Hepatocyte (in vitro differentiated cells): Measurements from ENCODE around the gene IRX2. TPM values are rescaled to one million over a fixed set of nuclear protein-coding genes. Genes with fewer than 3 reads are reported as not detected.
A peak's percentile ranks its signal among the peaks of the same experiment; 100 is the strongest.

Experiments used
- DNase-seq: peaks from one replicate; pipeline ENCODE4 v3.0.0-alpha.2; 2016; ENCODE audit warnings: low spot score
- H2AFZ ChIP-seq: fragments of 200-600 bp; sonication (generic); 2 replicates; pipeline ENCODE4 v1.6.0; 2016; ENCODE audit warnings: antibody characterized with exemption, mild to moderate bottlenecking
- H3K27ac ChIP-seq: fragments of 200-600 bp; sonication (generic); 2 replicates; pipeline ENCODE4 v1.5.1; 2016; ENCODE audit warnings: mild to moderate bottlenecking
- H3K27me3 ChIP-seq: fragments of 200-600 bp; sonication (generic); 2 replicates; pipeline ENCODE4 v1.6.1; 2016
- H3K36me3 ChIP-seq: fragments of 200-600 bp; sonication (generic); replicated peaks from 2 replicates; pipeline ENCODE4 v1.5.1; 2016; ENCODE audit warnings: low read depth; ENCODE audit not compliant: insufficient read depth
- H3K4me1 ChIP-seq: fragments of 200-600 bp; sonication (generic); 2 replicates; pipeline ENCODE4 v1.5.1; 2016; ENCODE audit warnings: mild to moderate bottlenecking, moderate library complexity; ENCODE audit not compliant: insufficient read depth
- H3K4me2 ChIP-seq: fragments of 200-600 bp; sonication (generic); 2 replicates; pipeline ENCODE4 v1.6.0; 2016
- H3K4me3 ChIP-seq: fragments of 200-600 bp; sonication (generic); 2 replicates; pipeline ENCODE4 v1.5.1; 2016; ENCODE audit warnings: mild to moderate bottlenecking
- H3K79me2 ChIP-seq: fragments of 200-600 bp; sonication (generic); 2 replicates; pipeline ENCODE4 v1.6.0; 2017; ENCODE audit warnings: mild to moderate bottlenecking
- H3K9me2 ChIP-seq: fragments of 200-600 bp; sonication (generic); replicated peaks from 2 replicates; pipeline ENCODE4 v1.6.0; 2017; ENCODE audit warnings: mild to moderate bottlenecking; ENCODE audit not compliant: insufficient read depth
- H3K9me3 ChIP-seq: fragments of 200-600 bp; sonication (generic); 2 replicates; pipeline ENCODE4 v1.5.1; 2016; ENCODE audit warnings: low read depth, mild to moderate bottlenecking
- H4K20me1 ChIP-seq: fragments of 200-600 bp; sonication (generic); 2 replicates; pipeline ENCODE4 v1.6.0; 2016; ENCODE audit warnings: mild to moderate bottlenecking; ENCODE audit not compliant: insufficient read depth, poor library complexity, severe bottlenecking
- EZH2 ChIP-seq: fragments of 200-600 bp; sonication (generic); IDR thresholded peaks from 2 replicates; pipeline ENCODE4 v1.6.1; 2016; ENCODE audit warnings: antibody characterized with exemption, mild to moderate bottlenecking, borderline replicate concordance
- EZH2phosphoT487 ChIP-seq: fragments of 200-600 bp; sonication (generic); IDR thresholded peaks from one replicate; pipeline ENCODE4 v1.6.1; 2018; ENCODE audit warnings: antibody characterized with exemption, mild to moderate bottlenecking, low read depth, moderate library complexity; ENCODE audit not compliant: unreplicated experiment, severe bottlenecking
- WGBS: methylation state at CpG from one replicate; pipeline ENCODE4 v1.1.6; 2016; ENCODE audit warnings: low lambda C conversion rate; ENCODE audit errors: missing lambda C conversion rate; 5-methylcytosine and 5-hydroxymethylcytosine counted together
- polyA plus RNA-seq: library from polyadenylated mRNA; unstranded; fragments of >200 nt; fragmentation: Nextera tagmentation; extraction: Ambion mirVana; gene quantifications from 2 replicates; pipeline ENCODE4 v1.2.1, GENCODE V29; 2016
- total RNA-seq: library from RNA; depleted of rRNA; stranded (reverse); fragments of >200 nt; gene quantifications from 2 replicates; pipeline ENCODE4 v1.2.3, GENCODE V29; 2014
- TF ChIP-seq, protein P1 (sequence below): fragments of 200-600 bp; sonication (generic); IDR thresholded peaks from 2 replicates; pipeline ENCODE4 v1.5.1; 2016; ENCODE audit warnings: antibody characterized with exemption, mild to moderate bottlenecking; ENCODE audit not compliant: poor library complexity

The IRX2 gene
- total and polyA plus RNA-seq, 2 experiments from 2014 or later = 6.0 to 7.8 TPM

DNA sequence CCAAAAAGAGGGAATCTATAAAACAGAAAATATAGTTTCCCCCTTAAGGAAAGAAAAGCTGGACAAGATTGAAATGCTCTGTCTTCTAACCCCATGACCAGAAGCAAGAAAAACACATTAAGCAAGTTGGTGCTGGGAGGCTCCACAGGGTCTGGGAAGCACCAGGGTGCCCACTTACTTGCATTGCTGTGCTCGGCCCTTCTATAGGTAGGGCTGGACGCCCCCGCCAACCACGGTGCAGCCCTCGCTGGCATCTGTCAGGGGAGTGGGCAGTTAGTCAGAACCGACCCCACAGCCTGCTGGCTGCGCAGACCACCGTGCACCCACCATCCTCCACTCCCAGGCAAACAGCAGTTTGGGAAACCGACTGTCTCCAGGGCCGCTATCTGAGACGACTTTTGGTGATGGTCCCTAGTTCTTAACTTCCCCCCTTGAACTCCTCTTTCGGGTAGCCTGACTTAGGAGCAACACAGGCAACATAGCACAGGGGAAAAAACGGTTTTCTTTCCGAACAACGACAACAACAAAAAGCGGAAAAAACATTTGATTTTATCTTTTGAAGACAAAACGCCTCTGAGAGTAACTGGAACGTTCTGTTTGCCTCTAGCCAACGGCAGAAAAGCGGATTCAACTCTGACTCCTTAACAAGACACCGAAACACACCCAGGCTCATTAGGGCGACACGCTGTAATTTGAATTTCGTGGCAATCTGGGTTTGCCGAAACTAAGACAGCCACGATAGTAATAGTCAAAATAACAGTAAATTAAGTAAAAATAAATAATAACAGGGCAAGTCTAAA, 3.9 kb downstream of the IRX2 start:
- no peak for TF ChIP-seq EZH2
- no peak for TF ChIP-seq EZH2phosphoT487
- TF ChIP-seq, protein P1, sequence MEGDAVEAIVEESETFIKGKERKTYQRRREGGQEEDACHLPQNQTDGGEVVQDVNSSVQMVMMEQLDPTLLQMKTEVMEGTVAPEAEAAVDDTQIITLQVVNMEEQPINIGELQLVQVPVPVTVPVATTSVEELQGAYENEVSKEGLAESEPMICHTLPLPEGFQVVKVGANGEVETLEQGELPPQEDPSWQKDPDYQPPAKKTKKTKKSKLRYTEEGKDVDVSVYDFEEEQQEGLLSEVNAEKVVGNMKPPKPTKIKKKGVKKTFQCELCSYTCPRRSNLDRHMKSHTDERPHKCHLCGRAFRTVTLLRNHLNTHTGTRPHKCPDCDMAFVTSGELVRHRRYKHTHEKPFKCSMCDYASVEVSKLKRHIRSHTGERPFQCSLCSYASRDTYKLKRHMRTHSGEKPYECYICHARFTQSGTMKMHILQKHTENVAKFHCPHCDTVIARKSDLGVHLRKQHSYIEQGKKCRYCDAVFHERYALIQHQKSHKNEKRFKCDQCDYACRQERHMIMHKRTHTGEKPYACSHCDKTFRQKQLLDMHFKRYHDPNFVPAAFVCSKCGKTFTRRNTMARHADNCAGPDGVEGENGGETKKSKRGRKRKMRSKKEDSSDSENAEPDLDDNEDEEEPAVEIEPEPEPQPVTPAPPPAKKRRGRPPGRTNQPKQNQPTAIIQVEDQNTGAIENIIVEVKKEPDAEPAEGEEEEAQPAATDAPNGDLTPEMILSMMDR = no peak
- Histone ChIP-seq H3K4me1 (peaks cover 26% of the 10 kb centered on the region), H2AFZ (no peak overlapping the region), H4K20me1 (peaks cover 5% of the 10 kb centered on the region), H3K27me3 (peaks cover 34% of the 10 kb centered on the region), H3K4me2 (no peak overlapping the region), H3K9me2 (no peaks in the 10 kb centered on the region), H3K79me2 (peaks cover 27% of the 10 kb centered on the region), H3K36me3 (no peaks in the 10 kb centered on the region), H3K27ac (no peak overlapping the region), H3K4me3 (no peak overlapping the region), H3K9me3 (no peaks in the 10 kb centered on the region)
- no peak for DNase-seq
- 92% methylated on average over 26 of the region's 26 CpGs for WGBS

DNA sequence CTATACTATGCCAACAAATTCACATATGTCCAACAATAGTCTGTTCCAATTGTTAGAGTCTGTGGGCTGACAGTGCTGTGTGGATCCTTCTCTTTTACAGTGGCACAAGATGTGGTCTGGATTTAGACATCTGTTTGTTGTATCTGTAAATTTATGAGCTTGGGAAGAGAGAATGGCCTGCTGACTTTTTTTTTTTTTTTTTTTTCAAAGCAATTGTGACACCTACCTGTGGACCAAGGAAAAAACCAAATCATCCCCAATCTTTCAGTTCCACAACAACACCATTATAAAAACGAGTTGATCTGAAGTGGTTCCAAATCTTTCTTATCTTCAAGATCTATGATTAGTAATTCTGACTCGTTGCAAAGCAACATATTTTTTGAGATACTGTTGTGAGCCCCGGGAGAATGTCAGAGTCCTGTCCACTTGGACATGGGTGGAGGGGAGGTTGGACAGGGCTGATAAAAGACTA, 4.9 kb downstream of the IRX2 start:
- Histone ChIP-seq H2AFZ (no peak overlapping the region), H3K27ac (no peak overlapping the region), H3K9me2 (no peaks in the 10 kb centered on the region), H3K27me3 (peaks cover 37% of the 10 kb centered on the region), H3K4me1 (peaks cover 30% of the 10 kb centered on the region), H3K9me3 (no peaks in the 10 kb centered on the region), H3K36me3 (no peaks in the 10 kb centered on the region), H4K20me1 (peaks cover 5% of the 10 kb centered on the region), H3K4me2 (no peak overlapping the region), H3K79me2 (peaks cover 27% of the 10 kb centered on the region), H3K4me3 (no peak overlapping the region)
- DNase-seq = no peak
- TF ChIP-seq EZH2 (no peak), EZH2phosphoT487 (no peak)
- TF ChIP-seq, protein P1 = peak; percentile 24
- 36% methylated on average over 3 of the region's 3 CpGs for WGBS

DNA sequence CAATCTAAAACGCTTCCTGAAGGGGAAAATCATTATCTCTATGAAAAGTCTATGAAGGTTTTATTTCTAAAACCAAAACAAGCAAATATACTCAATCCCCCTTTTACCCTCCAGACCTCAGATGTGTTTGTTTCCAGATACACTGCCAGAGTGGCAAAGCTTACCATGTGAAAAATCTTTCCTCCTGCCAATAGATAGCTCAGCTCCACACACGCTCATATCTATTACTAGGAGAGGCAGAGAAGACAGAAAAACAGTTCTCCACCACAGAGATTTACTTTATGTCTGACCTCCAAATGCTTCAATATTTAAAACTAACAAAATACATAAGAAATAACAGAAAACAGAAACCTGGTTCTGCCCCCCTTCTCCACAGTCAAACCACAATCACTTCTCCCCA, 7.0 kb downstream of the IRX2 start:
- WGBS = 68% methylated on average over 2 of the region's 2 CpGs
- H3K79me2 ChIP-seq = peaks cover 16% of the 10 kb centered on the region
- H3K4me2 ChIP-seq = peak overlapping the region; percentile 48
- no peaks in the 10 kb centered on the region for H3K36me3 ChIP-seq
- H3K4me3 ChIP-seq = no peak overlapping the region
- H2AFZ ChIP-seq = no peak overlapping the region
- H3K27me3 ChIP-seq = peaks cover 48% of the 10 kb centered on the region
- H3K9me2 ChIP-seq = no peaks in the 10 kb centered on the region
- peaks cover 23% of the 10 kb centered on the region for H3K4me1 ChIP-seq
- H4K20me1 ChIP-seq = no peaks in the 10 kb centered on the region
- no peaks in the 10 kb centered on the region for H3K9me3 ChIP-seq
- TF ChIP-seq EZH2 (no peak), EZH2phosphoT487 (no peak)
- TF ChIP-seq, protein P1 = no peak
- DNase-seq = no peak
- H3K27ac ChIP-seq = peak overlapping the region; percentile 22
